DMS153 treated with DMSO at 0.1 percent for 48 hours (cell line): Measurements from ENCODE around the gene BAHCC1.

Experiments
- DNase-seq: peaks from one replicate; lab custom pipeline; 2025; ENCODE audit not compliant: unreplicated experiment; lab: John Stamatoyannopoulos, UW

BAHCC1 gene

GRCh38 chr17:81440051-81440471 lies 44.8 kb downstream of the BAHCC1 start:
- no peak for DNase-seq

- DNase-seq = no peak
Observed at GRCh38 chr17:81440511-81441244, 45.4 kb downstream of the BAHCC1 start.

- no peak for DNase-seq
Observed at GRCh38 chr17:81442791-81443190, 47.5 kb downstream of the BAHCC1 start.

DNA sequence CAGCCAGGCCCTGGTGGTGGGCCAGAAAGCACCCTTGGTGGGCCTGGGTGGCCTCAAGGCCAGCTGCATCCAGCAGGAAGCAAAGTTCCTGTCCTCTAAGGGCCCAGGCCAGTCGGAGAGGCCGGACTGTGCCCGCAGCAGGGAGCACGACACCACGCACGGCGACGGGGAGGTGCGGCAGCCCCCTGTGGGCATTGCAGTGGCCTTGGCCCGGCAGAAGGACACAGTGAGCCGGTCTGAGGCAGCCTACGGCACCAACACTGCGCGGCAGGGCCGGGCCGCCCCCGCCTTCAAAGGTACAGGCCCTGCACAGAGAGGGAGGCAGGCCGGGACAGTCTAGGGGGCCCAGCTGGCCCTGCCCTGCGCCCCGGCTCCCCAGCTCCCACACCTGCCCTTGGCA lies 48.0 kb downstream of the BAHCC1 start:
- DNase-seq = no peak

- no peak for DNase-seq
Observed at GRCh38 chr17:81444610-81445339, 49.5 kb downstream of the BAHCC1 start.

GRCh38 chr17:81445642-81446503 lies 50.6 kb downstream of the BAHCC1 start:
- no peak for DNase-seq

GRCh38 chr17:81447331-81447933 lies 52.2 kb downstream of the BAHCC1 start:
- DNase-seq = no peak

GRCh38 chr17:81448442-81448841 lies 53.2 kb downstream of the BAHCC1 start:
- no peak for DNase-seq

DNA sequence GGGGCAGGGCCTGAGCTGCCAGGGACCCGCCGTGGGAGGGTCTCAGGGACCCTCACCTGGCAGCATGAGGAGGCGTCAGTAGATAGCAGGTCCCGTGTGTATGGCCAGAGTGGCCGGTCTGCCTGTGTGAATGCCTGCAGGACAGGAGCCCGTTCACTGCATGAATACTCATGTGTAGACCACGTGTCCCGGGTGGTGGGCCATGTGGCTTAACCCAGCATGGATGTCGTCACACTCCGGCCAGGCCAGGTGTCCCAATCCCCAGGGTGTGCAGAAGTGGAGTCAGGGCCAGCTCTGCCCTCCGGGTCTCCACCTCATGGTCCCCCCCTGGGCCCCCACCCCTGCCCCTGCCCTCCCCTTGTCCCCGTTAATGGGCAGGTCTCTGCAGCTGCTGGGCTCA lies 53.7 kb downstream of the BAHCC1 start:
- no peak for DNase-seq

- DNase-seq = no peak
Observed at GRCh38 chr17:81449351-81449750, 54.1 kb downstream of the BAHCC1 start.

- DNase-seq = no peak
Observed at GRCh38 chr17:81451823-81452222, 56.6 kb downstream of the BAHCC1 start.

GRCh38 chr17:81452551-81452950 lies 57.3 kb downstream of the BAHCC1 start:
- no peak for DNase-seq

DNA sequence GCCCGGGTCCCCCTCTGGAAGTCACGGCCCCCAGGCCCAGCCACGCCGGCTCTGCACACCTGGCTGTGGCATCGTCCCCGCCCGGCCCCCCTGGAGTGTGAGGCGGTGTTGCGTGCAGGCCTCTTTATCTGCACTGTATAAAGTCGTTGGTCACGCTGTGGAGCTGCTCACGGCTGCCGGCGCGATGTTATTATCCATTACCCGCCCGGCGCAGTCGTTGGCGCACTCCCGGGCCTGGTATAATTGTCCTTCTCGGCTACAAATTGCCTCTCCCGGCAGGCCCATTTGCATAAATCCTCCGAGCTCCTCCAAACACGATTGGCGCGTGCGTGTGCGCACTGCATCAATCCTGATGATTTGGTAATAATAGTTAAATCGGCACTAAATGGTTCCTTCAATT lies 57.8 kb downstream of the BAHCC1 start:
- DNase-seq = peak; percentile 55

- DNase-seq = no peak
Observed at GRCh38 chr17:81453712-81454111, 58.5 kb downstream of the BAHCC1 start.

GRCh38 chr17:81454473-81454872 lies 59.2 kb downstream of the BAHCC1 start:
- DNase-seq = no peak

- no peak for DNase-seq
Observed at GRCh38 chr17:81455387-81455786, 60.1 kb downstream of the BAHCC1 start.

DNA sequence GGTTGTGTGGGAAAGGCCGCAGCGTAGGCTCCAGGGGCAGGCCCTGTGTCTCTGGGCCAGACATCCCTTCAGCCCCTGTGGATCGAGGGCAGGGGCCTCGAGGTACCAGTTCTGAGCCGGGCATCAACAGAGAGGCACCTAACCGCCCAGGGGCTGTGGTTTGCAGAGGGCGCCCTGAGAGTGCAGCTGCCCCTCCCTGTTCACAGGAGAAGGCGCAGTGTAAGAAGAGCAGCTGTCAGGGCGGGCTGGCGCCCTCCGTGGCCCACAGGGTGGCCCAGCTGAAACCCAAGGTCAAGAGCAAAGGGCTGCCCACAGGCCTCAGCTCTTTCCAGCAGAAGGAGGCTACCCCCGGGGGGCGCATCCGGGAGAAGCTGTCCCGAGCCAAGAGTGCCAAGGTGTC lies 60.8 kb downstream of the BAHCC1 start:
- no peak for DNase-seq

DNA sequence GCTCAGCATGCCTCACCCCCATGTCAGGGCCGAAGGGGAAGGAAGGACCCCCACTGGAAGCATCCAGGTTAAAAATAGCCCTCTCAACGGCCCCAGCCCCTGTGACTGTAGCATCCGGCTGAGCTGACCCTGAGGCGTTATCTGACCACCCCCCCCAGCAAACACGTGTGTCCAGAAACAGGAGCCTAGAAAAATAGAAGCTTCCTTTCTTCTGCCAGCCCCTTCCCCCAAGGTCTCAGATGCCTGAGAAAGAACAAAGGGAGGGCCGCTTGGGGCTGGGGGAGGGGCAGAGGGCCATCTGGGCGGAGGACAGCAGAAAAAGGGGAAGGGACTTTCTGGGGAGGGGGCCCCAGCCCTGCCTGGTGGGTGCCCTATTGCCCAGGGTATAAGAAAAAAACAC lies 61.5 kb downstream of the BAHCC1 start:
- no peak for DNase-seq

GRCh38 chr17:81457401-81457800 lies 62.1 kb downstream of the BAHCC1 start:
- no peak for DNase-seq

- DNase-seq = no peak
Observed at GRCh38 chr17:81457917-81458555, 62.8 kb downstream of the BAHCC1 start.

DNA sequence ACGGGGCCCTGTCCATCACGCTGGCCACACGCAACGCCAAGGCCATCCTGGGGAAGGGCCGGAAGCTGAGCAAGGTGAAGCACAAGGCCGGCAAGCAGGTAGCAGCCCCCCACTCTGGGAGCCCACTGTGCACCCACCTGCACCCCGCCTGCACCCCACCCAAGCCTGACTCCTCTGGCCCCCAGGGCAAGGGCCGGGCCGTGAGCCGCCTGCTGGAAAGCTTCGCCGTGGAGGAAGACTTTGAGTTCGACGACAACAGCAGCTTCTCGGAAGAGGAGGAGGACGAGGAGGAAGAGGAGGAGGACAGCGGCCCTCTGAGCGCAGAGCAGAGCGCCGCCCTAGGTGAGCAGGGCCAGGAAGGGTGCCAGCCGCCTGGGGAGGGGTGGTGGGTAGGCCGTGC lies 63.4 kb downstream of the BAHCC1 start:
- no peak for DNase-seq
